OCI-LY7 (cell line): ENCODE data around the gene TBKBP1. TPM values are rescaled to one million over a fixed set of nuclear protein-coding genes. Genes with fewer than 3 reads are reported as not detected.

Experiments used
- BruUV-seq: library from RNA; stranded (reverse); fragments of 400-500 nt; replicated peaks from 2 replicates; lab custom pipeline; 2021; lab: Mats Ljungman, UMichigan
- CTCF ChIA-PET: fragments of 300-600 bp; sonication (Branson Sonifier 250); formaldehyde crosslinking; loops from one replicate; lab custom pipeline; 2022; ENCODE audit warnings: antibody characterized with exemption; ENCODE audit not compliant: unreplicated experiment; lab: Charles Lee
- POLR2A ChIA-PET: fragments of 300-600 bp; sonication (Branson Sonifier 250); formaldehyde crosslinking; loops from one replicate; lab custom pipeline; 2022; ENCODE audit warnings: antibody characterized with exemption; lab: Charles Lee
- DNase-seq: peaks from one replicate; pipeline ENCODE4 v3.0.0-alpha.2; 2015; ENCODE audit warnings: low spot score
- H2AFZ ChIP-seq: fragments of 200-600 bp; sonication (generic), shearing (Covaris generic); 2 replicates; pipeline ENCODE4 v1.6.1; 2014; ENCODE audit warnings: mild to moderate bottlenecking, antibody characterized with exemption, low read length, moderate library complexity
- H3K27ac ChIP-seq: fragments of 200-600 bp; sonication (generic); 2 replicates; pipeline ENCODE4 v1.5.1; 2014; ENCODE audit warnings: mixed run types, low read depth, mild to moderate bottlenecking, moderate library complexity, low read length, inconsistent platforms; ENCODE audit not compliant: poor library complexity, severe bottlenecking
- H3K36me3 ChIP-seq: fragments of 200-600 bp; sonication (generic); 2 replicates; pipeline ENCODE4 v1.6.1; 2014; ENCODE audit warnings: mild to moderate bottlenecking, antibody characterized with exemption, low read length, moderate library complexity, mixed read lengths; ENCODE audit not compliant: insufficient read depth
- H3K4me1 ChIP-seq: fragments of 200-600 bp; sonication (generic); 2 replicates; pipeline ENCODE4 v1.5.1; 2014; ENCODE audit warnings: mild to moderate bottlenecking, low read length; ENCODE audit not compliant: insufficient read depth, poor library complexity, severe bottlenecking
- H3K4me2 ChIP-seq: fragments of 200-600 bp; sonication (generic); 2 replicates; pipeline ENCODE4 v1.6.1; 2014; ENCODE audit warnings: mild to moderate bottlenecking, low read length
- H3K4me3 ChIP-seq: fragments of 200-600 bp; sonication (generic); 2 replicates; pipeline ENCODE4 v1.5.1; 2014; ENCODE audit warnings: mild to moderate bottlenecking, low read depth, low read length; ENCODE audit not compliant: poor library complexity, severe bottlenecking
- H3K79me2 ChIP-seq: fragments of 200-600 bp; sonication (generic); 2 replicates; pipeline ENCODE4 v1.6.1; 2016; ENCODE audit warnings: low read depth, mild to moderate bottlenecking, low read length, moderate library complexity, mixed read lengths; ENCODE audit not compliant: insufficient read depth
- H3K9me2 ChIP-seq: fragments of 200-600 bp; sonication (generic); 2 replicates; pipeline ENCODE4 v1.6.1; 2016; ENCODE audit warnings: mild to moderate bottlenecking, low read length, mixed read lengths; ENCODE audit not compliant: insufficient read depth
- H3K9me3 ChIP-seq: fragments of 200-600 bp; sonication (generic); 2 replicates; pipeline ENCODE4 v1.6.1; 2014; ENCODE audit warnings: mild to moderate bottlenecking, mixed run types, low read length, mixed read lengths
- H4K20me1 ChIP-seq: fragments of 200-600 bp; sonication (generic); 2 replicates; pipeline ENCODE4 v1.6.1; 2014; ENCODE audit warnings: mild to moderate bottlenecking, antibody characterized with exemption, low read length, moderate library complexity, mixed read lengths; ENCODE audit not compliant: insufficient read depth
- EZH2phosphoT487 ChIP-seq: fragments of 200-600 bp; sonication (generic); IDR thresholded peaks from 2 replicates; pipeline ENCODE4 v1.6.1; 2018; ENCODE audit warnings: low read depth, borderline replicate concordance, mild to moderate bottlenecking, mixed run types, antibody characterized with exemption, low read length, moderate library complexity, mixed read lengths
- intact Hi-C: fragments of 100-400 bp; cut with micrococcal nuclease; formaldehyde crosslinking; loops from one replicate; pipeline ENCODE4 v1.10.0; 2022; ENCODE audit not compliant: unreplicated experiment
- total RNA-seq, 2 experiments: library from RNA; depleted of rRNA in 1 of 2; stranded (reverse); fragments of >200 nt in 1 of 2; shearing (Covaris generic) in 1 of 2; gene quantifications; 2 replicates each; pipeline ENCODE4 v1.2.3, GENCODE V29; 2014 to 2022
- TF ChIP-seq, protein P1 (sequence below): fragments of 200-600 bp; sonication (generic); conservative IDR thresholded peaks from 2 replicates; pipeline ENCODE4 v1.5.1; 2014; ENCODE audit warnings: mild to moderate bottlenecking, antibody characterized with exemption, low read length, moderate library complexity, mixed read lengths

TBKBP1 gene
- total RNA-seq, 2 experiments from 2014 or later: 8.3 to 16.0 TPM

DNA sequence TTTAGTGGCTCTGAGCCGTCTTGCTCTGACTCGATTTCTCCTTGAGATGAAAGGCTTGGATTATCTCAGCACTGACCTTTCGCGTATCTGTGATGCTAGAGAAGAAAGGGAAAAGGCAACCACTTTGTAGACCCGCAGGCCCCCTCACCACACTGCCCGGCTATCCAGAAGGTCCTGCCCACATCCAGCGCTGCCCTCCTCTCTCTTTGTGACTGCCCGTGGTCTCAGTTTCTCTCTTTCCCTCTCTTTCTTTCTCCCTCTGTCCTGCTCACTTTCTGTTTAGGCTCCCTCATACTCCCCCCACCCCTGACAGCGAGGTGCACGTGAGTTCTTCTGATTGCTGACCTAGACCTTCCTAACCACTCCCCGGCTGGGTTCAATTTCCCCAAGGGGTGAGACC lies 26.2 kb downstream of the TBKBP1 start:
- BruUV-seq: no TSS peak
- Histone ChIP-seq H3K4me1 (no peaks in the 10 kb centered on the region), H3K4me2 (no peak overlapping the region), H4K20me1 (no peaks in the 10 kb centered on the region), H3K9me3 (no peaks in the 10 kb centered on the region), H3K79me2 (no peaks in the 10 kb centered on the region), H2AFZ (no peak overlapping the region), H3K9me2 (no peaks in the 10 kb centered on the region), H3K36me3 (no peaks in the 10 kb centered on the region), H3K27ac (no peak overlapping the region), H3K4me3 (no peak overlapping the region)
- no peak for DNase-seq
- POLR2A ChIA-PET: no interaction called here
- TF ChIP-seq, protein P1, sequence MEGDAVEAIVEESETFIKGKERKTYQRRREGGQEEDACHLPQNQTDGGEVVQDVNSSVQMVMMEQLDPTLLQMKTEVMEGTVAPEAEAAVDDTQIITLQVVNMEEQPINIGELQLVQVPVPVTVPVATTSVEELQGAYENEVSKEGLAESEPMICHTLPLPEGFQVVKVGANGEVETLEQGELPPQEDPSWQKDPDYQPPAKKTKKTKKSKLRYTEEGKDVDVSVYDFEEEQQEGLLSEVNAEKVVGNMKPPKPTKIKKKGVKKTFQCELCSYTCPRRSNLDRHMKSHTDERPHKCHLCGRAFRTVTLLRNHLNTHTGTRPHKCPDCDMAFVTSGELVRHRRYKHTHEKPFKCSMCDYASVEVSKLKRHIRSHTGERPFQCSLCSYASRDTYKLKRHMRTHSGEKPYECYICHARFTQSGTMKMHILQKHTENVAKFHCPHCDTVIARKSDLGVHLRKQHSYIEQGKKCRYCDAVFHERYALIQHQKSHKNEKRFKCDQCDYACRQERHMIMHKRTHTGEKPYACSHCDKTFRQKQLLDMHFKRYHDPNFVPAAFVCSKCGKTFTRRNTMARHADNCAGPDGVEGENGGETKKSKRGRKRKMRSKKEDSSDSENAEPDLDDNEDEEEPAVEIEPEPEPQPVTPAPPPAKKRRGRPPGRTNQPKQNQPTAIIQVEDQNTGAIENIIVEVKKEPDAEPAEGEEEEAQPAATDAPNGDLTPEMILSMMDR: no peak
- TF ChIP-seq EZH2phosphoT487: no peak
- intact Hi-C loops: no loop called here
- CTCF ChIA-PET: no interaction called here

DNA sequence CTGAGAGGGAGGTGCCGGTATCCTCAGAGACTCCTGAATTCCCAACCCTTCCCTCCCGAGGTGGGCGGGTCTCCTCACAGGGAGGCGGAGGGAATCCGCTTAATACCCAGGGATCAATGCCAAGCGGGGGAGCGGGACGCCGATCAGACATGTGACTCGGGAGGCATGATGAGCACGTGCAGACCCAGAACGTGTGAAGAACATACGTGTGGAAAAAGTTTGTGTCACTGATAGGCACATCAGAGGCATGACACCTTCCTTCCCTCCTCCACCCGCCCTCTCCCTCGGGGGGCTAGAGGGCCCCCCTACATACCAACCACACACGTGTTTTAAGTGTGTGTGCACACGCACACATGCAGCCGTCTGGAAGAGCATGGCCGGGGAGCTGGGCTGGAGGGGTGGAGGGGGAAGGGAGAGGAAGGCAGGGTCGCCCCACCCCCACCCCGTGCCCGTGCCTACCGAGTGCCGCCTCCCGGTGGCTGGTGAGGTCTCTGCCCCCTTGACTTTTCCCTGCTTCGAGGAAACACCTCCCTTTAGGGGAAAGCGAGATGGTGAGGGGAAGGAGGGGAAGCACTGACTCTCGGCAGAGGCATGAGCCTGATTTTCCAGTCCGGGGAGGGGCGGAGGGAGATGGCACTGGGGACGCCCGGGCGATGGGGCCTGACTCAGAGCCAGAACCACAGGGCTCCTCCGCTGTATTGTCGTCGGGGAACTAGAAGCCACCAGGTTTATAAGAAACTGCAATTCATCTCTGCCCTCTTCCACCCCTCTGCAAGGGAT lies 27.0 kb downstream of the TBKBP1 start:
- Histone ChIP-seq H3K4me2 (no peak overlapping the region), H3K79me2 (no peaks in the 10 kb centered on the region), H2AFZ (no peak overlapping the region), H3K4me1 (no peaks in the 10 kb centered on the region), H3K9me3 (no peaks in the 10 kb centered on the region), H3K36me3 (no peaks in the 10 kb centered on the region), H3K9me2 (no peaks in the 10 kb centered on the region), H4K20me1 (no peaks in the 10 kb centered on the region), H3K4me3 (no peak overlapping the region), H3K27ac (no peak overlapping the region)
- intact Hi-C loops: no loop called here
- ChIA-PET POLR2A (no interaction called here), CTCF (no interaction called here)
- TF ChIP-seq EZH2phosphoT487: no peak
- TF ChIP-seq, protein P1: no peak
- no peak for DNase-seq
- BruUV-seq: no TSS peak

DNA sequence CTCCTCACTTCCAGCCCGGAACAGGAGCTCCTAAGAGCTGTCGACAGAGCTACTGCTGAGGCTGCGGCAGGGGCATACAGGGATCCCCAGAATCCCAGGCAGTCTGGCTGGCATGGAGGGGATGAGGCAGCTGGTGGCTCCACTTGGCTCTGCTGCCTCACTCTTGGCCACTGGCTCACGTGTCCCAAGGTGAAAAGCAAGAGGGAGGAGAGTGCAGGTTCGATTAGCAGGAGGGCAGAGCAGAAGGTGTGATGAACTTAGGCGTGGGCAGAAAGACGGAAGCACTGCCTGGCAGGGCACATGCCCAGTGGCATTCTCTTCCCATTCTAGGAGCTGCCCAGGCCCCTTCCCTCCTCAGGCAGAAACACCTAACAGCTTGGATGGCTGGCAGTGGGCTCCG lies 27.8 kb downstream of the TBKBP1 start:
- Histone ChIP-seq H2AFZ (no peak overlapping the region), H3K36me3 (no peaks in the 10 kb centered on the region), H3K4me1 (no peaks in the 10 kb centered on the region), H3K4me3 (no peak overlapping the region), H3K79me2 (no peaks in the 10 kb centered on the region), H3K9me3 (no peaks in the 10 kb centered on the region), H3K9me2 (no peaks in the 10 kb centered on the region), H3K4me2 (no peak overlapping the region), H3K27ac (no peak overlapping the region), H4K20me1 (no peaks in the 10 kb centered on the region)
- intact Hi-C loops: no loop called here
- no peak for DNase-seq
- POLR2A ChIA-PET: no interaction called here
- TF ChIP-seq, protein P1: no peak
- no peak for TF ChIP-seq EZH2phosphoT487
- no TSS peak for BruUV-seq
- CTCF ChIA-PET: no interaction called here
